Neuronal stem cell (in vitro differentiated cells): Measurements from ENCODE around the gene BBS9.

Experiments
- DNase-seq: peaks from one replicate; pipeline ENCODE4 v3.0.0-alpha.2; 2013; ENCODE audit warnings: low spot score
- H2AFZ ChIP-seq: one replicate; pipeline ENCODE4 v1.6.1; 2013; ENCODE audit warnings: mild to moderate bottlenecking, low read length, inconsistent platforms
- H2AK5ac ChIP-seq: 2 replicates; pipeline ENCODE4 v1.6.1; 2013; ENCODE audit warnings: low read depth, mild to moderate bottlenecking, inconsistent platforms, low read length, moderate library complexity, mixed read lengths
- H2BK120ac ChIP-seq: 2 replicates; pipeline ENCODE4 v1.6.1; 2013; ENCODE audit warnings: low read depth, mild to moderate bottlenecking, inconsistent platforms, low read length, moderate library complexity, mixed read lengths
- H2BK12ac ChIP-seq: one replicate; pipeline ENCODE4 v1.6.1; 2013; ENCODE audit warnings: low read length, inconsistent platforms
- H2BK15ac ChIP-seq: 2 replicates; pipeline ENCODE4 v1.6.1; 2013; ENCODE audit warnings: mild to moderate bottlenecking, low read length, inconsistent platforms, mixed read lengths
- H2BK5ac ChIP-seq: one replicate; pipeline ENCODE4 v1.6.1; 2013; ENCODE audit warnings: inconsistent platforms, mild to moderate bottlenecking, low read length, moderate library complexity
- H3K14ac ChIP-seq: one replicate; pipeline ENCODE4 v1.6.1; 2013; ENCODE audit warnings: low read length, inconsistent platforms
- H3K18ac ChIP-seq: 2 replicates; pipeline ENCODE4 v1.6.1; 2013; ENCODE audit warnings: low read length, inconsistent platforms
- H3K23ac ChIP-seq: 2 replicates; pipeline ENCODE4 v1.6.1; 2013; ENCODE audit warnings: low read depth, mild to moderate bottlenecking, mixed read lengths, low read length, inconsistent platforms; ENCODE audit not compliant: poor library complexity
- H3K27ac ChIP-seq: replicated peaks from 3 replicates; pipeline ENCODE4 v1.5.1; 2013; ENCODE audit warnings: low read length, inconsistent platforms
- H3K27me3 ChIP-seq, 3 experiments: 2 replicates each; pipeline ENCODE4 v1.6.1; 2013; ENCODE audit warnings: low read length in 3 of 3, mild to moderate bottlenecking in 2 of 3, inconsistent platforms in 1 of 3, low read depth in 1 of 3, mixed read lengths in 1 of 3, moderate library complexity in 1 of 3; ENCODE audit not compliant: control insufficient read depth in 3 of 3, insufficient read depth in 3 of 3
- H3K36me3 ChIP-seq, 2 donors: replicated peaks in 1 of 2; 2 replicates each; pipeline ENCODE4 v1.6.1; 2013; ENCODE audit warnings: low read length in 2 of 2; ENCODE audit not compliant: control insufficient read depth in 2 of 2, insufficient read depth in 2 of 2
- H3K4ac ChIP-seq: 2 replicates; pipeline ENCODE4 v1.6.1; 2013; ENCODE audit warnings: inconsistent platforms, mild to moderate bottlenecking, low read length, moderate library complexity
- H3K4me1 ChIP-seq, 2 donors: 1 replicate in 1 of 2; 2 replicates in 1 of 2; pipeline ENCODE4 v1.6.1; 2013; ENCODE audit warnings: low read length in 2 of 2, low read depth in 1 of 2; ENCODE audit not compliant: control insufficient read depth in 2 of 2, insufficient read depth in 1 of 2
- H3K4me2 ChIP-seq: one replicate; pipeline ENCODE4 v1.6.1; 2013; ENCODE audit warnings: mild to moderate bottlenecking, low read length, inconsistent platforms; ENCODE audit not compliant: insufficient read depth, poor library complexity, severe bottlenecking
- H3K4me3 ChIP-seq, 2 donors: 2 replicates each; pipeline ENCODE4 v1.5.1; 2013; ENCODE audit warnings: low read length in 2 of 2, mild to moderate bottlenecking in 2 of 2, inconsistent platforms in 1 of 2, moderate library complexity in 1 of 2
- H3K79me1 ChIP-seq: one replicate; pipeline ENCODE4 v1.6.1; 2013; ENCODE audit warnings: low read depth, mild to moderate bottlenecking, inconsistent platforms, low read length, moderate library complexity
- H3K9ac ChIP-seq: one replicate; pipeline ENCODE4 v1.6.1; 2013; ENCODE audit warnings: mild to moderate bottlenecking, low read depth, low read length, inconsistent platforms; ENCODE audit not compliant: poor library complexity
- H3K9me3 ChIP-seq, 2 donors: replicated peaks in 1 of 2; 2 replicates each; pipeline versions ENCODE3 to v1.6.1; 2013; ENCODE audit warnings: low read length in 2 of 2, mild to moderate bottlenecking in 2 of 2, inconsistent platforms in 1 of 2, low read depth in 1 of 2, mixed read lengths in 1 of 2, moderate library complexity in 1 of 2; ENCODE audit not compliant: control insufficient read depth in 2 of 2, insufficient read depth in 1 of 2
- H4K8ac ChIP-seq: one replicate; pipeline ENCODE4 v1.6.1; 2013; ENCODE audit warnings: low read depth, mild to moderate bottlenecking, inconsistent platforms, low read length, moderate library complexity
- H4K91ac ChIP-seq: one replicate; pipeline ENCODE4 v1.6.1; 2013; ENCODE audit warnings: low read length, low read depth, mild to moderate bottlenecking, inconsistent platforms; ENCODE audit not compliant: poor library complexity
- WGBS, 2 donors: extraction: QIAGEN DNeasy Blood & Tissue Kit; methylation state at CpG; one replicate each; pipeline ENCODE4 v1.1.7; 2013; ENCODE audit warnings: missing lambda C conversion rate in 2 of 2, mixed read lengths in 1 of 2; ENCODE audit not compliant: insufficient read length in 2 of 2, insufficient replicate concordance in 1 of 2; ENCODE audit errors: extremely low coverage in 2 of 2; 5-methylcytosine and 5-hydroxymethylcytosine counted together

The BBS9 gene

DNA sequence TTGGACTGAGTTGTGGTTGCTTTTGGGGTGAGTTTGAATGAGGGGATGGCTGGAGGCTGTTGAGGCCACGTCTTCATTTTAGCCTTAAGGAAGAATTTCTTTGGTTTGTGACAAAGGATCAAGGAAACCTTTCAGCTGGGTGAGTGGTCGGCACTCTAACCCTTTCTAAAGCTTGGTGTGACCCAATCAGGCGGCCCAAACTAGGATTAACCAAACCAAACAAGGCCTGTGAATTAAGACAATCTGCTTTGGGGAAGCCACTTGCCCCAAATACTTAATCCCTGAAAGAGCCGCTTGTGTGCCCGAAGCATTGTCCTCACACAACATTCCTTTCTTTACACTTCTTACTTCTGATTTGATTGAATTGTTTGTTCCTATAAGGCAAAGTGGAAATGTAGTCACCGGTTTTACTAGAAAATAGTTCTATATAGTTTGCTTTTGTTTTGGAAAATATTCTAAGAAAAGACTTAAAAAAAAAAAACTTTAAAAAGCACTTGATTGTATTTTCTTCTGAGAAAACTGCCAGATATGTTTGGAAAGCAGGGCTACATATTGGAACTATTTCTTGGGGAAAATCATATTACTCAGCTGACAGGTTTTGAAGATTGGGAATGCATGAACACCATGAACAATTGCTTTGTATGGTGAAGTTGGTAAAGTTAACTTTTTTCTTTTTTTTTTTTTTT is 503.6 kb downstream of the BBS9 start:
- H3K4me1 ChIP-seq, result peaks cover 0 to 16% of the 10 kb centered on the region in 2 donors
- H3K27ac ChIP-seq, result peak overlapping the region; percentile 56

DNA sequence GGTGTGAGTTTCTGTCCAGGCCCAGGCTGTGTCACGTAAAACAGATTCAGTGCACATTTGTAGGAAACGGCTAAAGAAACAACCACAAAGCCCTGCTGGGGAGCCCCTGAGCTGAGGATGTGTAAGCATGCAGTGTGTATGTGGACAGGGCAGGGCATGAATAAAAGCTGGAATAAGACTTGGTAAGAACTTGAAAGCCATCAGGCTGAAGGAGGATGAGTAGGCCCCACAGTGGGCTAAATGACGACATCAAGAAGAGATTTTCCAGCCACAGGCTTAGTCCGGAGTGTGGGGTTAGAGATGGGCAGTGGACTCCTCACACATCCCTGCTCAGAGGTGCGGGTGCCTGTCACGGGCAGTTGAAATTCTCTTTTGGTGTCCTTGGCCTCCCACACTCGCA is 505.2 kb downstream of the BBS9 start:
- Histone ChIP-seq H3K4me3 (no peak overlapping the region), H2BK15ac (no peak overlapping the region), H2BK120ac (no peak overlapping the region), H3K23ac (no peak overlapping the region), H3K4ac (no peak overlapping the region), H3K14ac (no peak overlapping the region), H2BK5ac (peak overlapping the region; percentile 32), H3K9me3 (peaks cover 0 to 3% of the 10 kb centered on the region in 2 donors), H3K79me1 (no peaks in the 10 kb centered on the region), H4K8ac (no peak overlapping the region), H3K27me3 (no peaks in the 10 kb centered on the region), H3K4me2 (no peak overlapping the region), H2AFZ (no peak overlapping the region), H2AK5ac (no peak overlapping the region), H3K18ac (peak overlapping the region; percentile 8), H4K91ac (no peak overlapping the region), H2BK12ac (no peak overlapping the region), H3K36me3 (no peaks in the 10 kb centered on the region), H3K4me1 (peaks cover 0 to 12% of the 10 kb centered on the region in 2 donors), H3K27ac (no peak overlapping the region), H3K9ac (no peak overlapping the region)
- DNase-seq, result no peak
- WGBS, 2 donors, result no CpG with 5 or more reads among the region's 7 CpGs

More for the DNA sequence above, 503.6 kb downstream of the BBS9 start:
- Histone ChIP-seq H3K4me3 (no peak overlapping the region), H3K4ac (no peak overlapping the region), H2AK5ac (no peak overlapping the region), H2BK15ac (no peak overlapping the region), H3K4me2 (no peak overlapping the region), H2AFZ (peak overlapping the region; percentile 11), H3K36me3 (no peaks in the 10 kb centered on the region), H4K91ac (no peak overlapping the region), H2BK5ac (no peak overlapping the region), H3K27me3 (no peaks in the 10 kb centered on the region), H3K23ac (no peak overlapping the region), H4K8ac (no peak overlapping the region), H3K9ac (no peak overlapping the region), H2BK120ac (no peak overlapping the region), H3K18ac (no peak overlapping the region), H2BK12ac (no peak overlapping the region), H3K79me1 (no peaks in the 10 kb centered on the region), H3K9me3 (peaks cover 0 to 3% of the 10 kb centered on the region in 2 donors), H3K14ac (no peak overlapping the region)
- no CpG with 5 or more reads among the region's 6 CpGs for WGBS, 2 donors
- DNase-seq, result peak; percentile 15

DNA sequence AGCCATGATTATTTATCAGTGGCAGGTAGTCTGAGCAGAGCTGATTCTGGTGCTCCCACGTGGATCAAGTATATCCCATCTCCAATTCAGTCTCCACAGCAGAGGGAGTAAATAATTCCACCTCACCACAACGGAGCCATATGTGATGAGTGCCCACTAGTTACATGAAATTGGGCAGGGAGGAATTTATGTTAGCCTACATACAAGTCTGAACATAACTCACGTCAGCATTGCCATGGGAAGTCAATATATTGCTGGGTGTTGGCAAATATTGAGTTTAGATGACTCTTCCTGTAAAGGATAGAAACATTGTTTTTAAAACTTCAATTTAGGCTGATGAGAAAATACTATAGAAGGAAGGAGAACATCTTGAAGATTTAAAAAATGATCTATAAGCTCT is 507.0 kb downstream of the BBS9 start:
- Histone ChIP-seq H2BK15ac (no peak overlapping the region), H3K4me3 (no peak overlapping the region), H4K8ac (no peak overlapping the region), H3K27ac (no peak overlapping the region), H2BK120ac (no peak overlapping the region), H3K14ac (no peak overlapping the region), H3K79me1 (no peaks in the 10 kb centered on the region), H3K36me3 (no peaks in the 10 kb centered on the region), H3K4me1 (peaks cover 0 to 9% of the 10 kb centered on the region in 2 donors), H2BK12ac (no peak overlapping the region), H4K91ac (no peak overlapping the region), H3K9me3 (peaks cover 0 to 3% of the 10 kb centered on the region in 2 donors), H2AFZ (no peak overlapping the region), H3K9ac (no peak overlapping the region), H2AK5ac (no peak overlapping the region), H3K27me3 (no peaks in the 10 kb centered on the region), H2BK5ac (no peak overlapping the region), H3K23ac (no peak overlapping the region), H3K4ac (no peak overlapping the region), H3K4me2 (no peak overlapping the region), H3K18ac (no peak overlapping the region)
- WGBS, 2 donors, result no CpG with 5 or more reads among the region's 3 CpGs
- no peak for DNase-seq

DNA sequence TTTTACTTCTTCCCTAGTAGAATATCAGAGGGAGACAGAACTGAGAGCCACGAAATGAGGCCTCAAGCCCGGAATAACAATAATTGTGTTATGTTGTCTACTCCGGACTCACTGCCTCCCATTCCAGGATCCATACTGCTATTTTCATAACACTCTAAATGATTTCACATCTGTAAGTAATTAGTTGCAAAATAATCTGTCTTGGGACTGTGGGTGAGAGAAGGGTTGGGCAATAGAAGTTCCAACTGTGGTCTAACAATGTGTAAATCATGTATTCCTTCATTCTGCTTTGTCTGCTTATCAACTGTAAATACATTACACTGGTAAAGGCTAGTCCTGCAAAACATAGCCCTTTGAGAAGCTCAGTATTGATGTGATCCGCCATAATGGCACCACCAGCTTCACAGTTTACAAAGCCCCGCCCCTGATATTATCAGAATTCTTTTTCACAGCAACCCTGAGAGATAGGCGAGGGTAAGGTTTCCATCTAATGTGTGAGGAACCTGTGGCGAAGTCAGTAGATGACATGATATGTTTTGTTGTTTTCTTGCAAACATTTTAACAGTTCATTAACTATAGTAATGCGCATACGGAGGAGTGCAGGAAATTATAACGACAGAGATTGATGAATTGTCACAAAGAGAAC is 510.3 kb downstream of the BBS9 start:
- no peak overlapping the region for H3K4ac ChIP-seq
- H4K91ac ChIP-seq, result no peak overlapping the region
- no peak overlapping the region for H2BK15ac ChIP-seq
- no peak overlapping the region for H4K8ac ChIP-seq
- no peak overlapping the region for H2AFZ ChIP-seq
- no peak overlapping the region for H3K27ac ChIP-seq
- no peaks in the 10 kb centered on the region for H3K36me3 ChIP-seq
- H3K9ac ChIP-seq, result no peak overlapping the region
- no peak overlapping the region for H3K18ac ChIP-seq
- WGBS, 2 donors, result no CpG with 5 or more reads among the region's 10 CpGs
- H3K14ac ChIP-seq, result no peak overlapping the region
- no peak overlapping the region for H2BK120ac ChIP-seq
- no peak for DNase-seq
- H2BK12ac ChIP-seq, result no peak overlapping the region
- no peak overlapping the region for H3K4me2 ChIP-seq
- H3K23ac ChIP-seq, result no peak overlapping the region
- H2AK5ac ChIP-seq, result no peak overlapping the region
- no peaks in the 10 kb centered on the region for H3K9me3 ChIP-seq
- no peak overlapping the region for H3K4me3 ChIP-seq
- H3K4me1 ChIP-seq, result no peaks in the 10 kb centered on the region
- no peaks in the 10 kb centered on the region for H3K79me1 ChIP-seq
- H3K27me3 ChIP-seq, result no peaks in the 10 kb centered on the region
- H2BK5ac ChIP-seq, result no peak overlapping the region
